Gastrocnemius medialis (tissue), 4 donors: ENCODE results near the gene SERINC2. TPM values are rescaled to one million over a fixed set of nuclear protein-coding genes. Genes with fewer than 3 reads are reported as not detected.
A peak's percentile ranks its signal among the peaks of the same experiment; 100 is the strongest.

ENCODE experiments used
- ATAC-seq, 2 donors: fragments of 150-250 bp; one replicate each; pipeline ENCODE4 v1.9.1; 2016
- DNase-seq, 2 donors: peaks; one replicate each; pipeline ENCODE4 v3.0.0-alpha.2; 2019
- H3K27ac ChIP-seq, 4 donors: fragments of 200-600 bp; sonication (generic); 1 replicate in 1 of 4; 2 replicates in 3 of 4; pipeline ENCODE4 v1.5.1; 2016 to 2018; ENCODE audit warnings: mild to moderate bottlenecking in 2 of 4, moderate library complexity in 1 of 4
- H3K27me3 ChIP-seq, 3 donors: fragments of 200-600 bp; sonication (generic) in 2 of 3; 1 replicate in 1 of 3; 2 replicates in 2 of 3; pipeline versions ENCODE4 v1.5.1 to v1.6.0; 2016 to 2019; ENCODE audit warnings: mild to moderate bottlenecking in 1 of 3, moderate library complexity in 1 of 3
- H3K36me3 ChIP-seq, 2 donors: fragments of 200-600 bp; sonication (generic) in 1 of 2; one replicate each; pipeline ENCODE4 v1.5.1; 2017 to 2018
- H3K4me1 ChIP-seq, 2 donors: fragments of 200-600 bp; sonication (generic) in 1 of 2; one replicate each; pipeline ENCODE4 v1.5.1; 2016 to 2017; ENCODE audit warnings: mild to moderate bottlenecking in 2 of 2
- H3K4me3 ChIP-seq, 4 donors: fragments of 200-600 bp; sonication (generic) in 3 of 4; 1 replicate in 1 of 4; 2 replicates in 3 of 4; pipeline ENCODE4 v1.5.1; 2016 to 2019; ENCODE audit warnings: mild to moderate bottlenecking in 2 of 4
- H3K9me3 ChIP-seq, 3 donors: fragments of 200-600 bp; sonication (generic) in 2 of 3; 1 replicate in 1 of 3; 2 replicates in 2 of 3; pipeline ENCODE4 v1.5.1; 2016 to 2019
- CTCF ChIP-seq, 5 experiments: fragments of 450-650 bp in 3 of 5; fragments of 200-600 bp in 2 of 5; sonication (generic) in 2 of 5; IDR thresholded peaks in 4 of 5; conservative IDR thresholded peaks in 1 of 5; 1 replicate in 4 of 5; 2 replicates in 1 of 5; pipeline ENCODE4 v1.5.1; 2016 to 2019; ENCODE audit warnings: antibody characterized with exemption in 5 of 5, mild to moderate bottlenecking in 3 of 5, moderate library complexity in 3 of 5
- POLR2A ChIP-seq, 2 donors: fragments of 450-650 bp; IDR thresholded peaks; one replicate each; pipeline ENCODE4 v1.6.1; 2017; ENCODE audit warnings: antibody characterized with exemption in 2 of 2, mild to moderate bottlenecking in 2 of 2, moderate library complexity in 2 of 2
- in situ Hi-C, 4 donors: fragments of 200-750 bp; cut with MboI; loops; one replicate each; pipeline versions ENCODE4 v1.15.0 to v1.8.0; 2017; ENCODE audit warnings: low sequenced_read_pairs in 4 of 4
- intact Hi-C: fragments of 100-400 bp; cut with DNase I; formaldehyde crosslinking; loops from one replicate; pipeline ENCODE4 v1.15.1; 2023; ENCODE audit warnings: low total_unique reads
- total RNA-seq, 4 donors: library from RNA; depleted of rRNA; stranded (reverse); fragments of >200 nt; gene quantifications; one replicate each; pipeline versions ENCODE4 v1.1.0 to v1.2.3, GENCODE V29; 2016

The SERINC2 gene
- total RNA-seq, 4 donors from 2014 or later, result 21.2 to 53.4 (median 35.9) TPM

GRCh38 chr1:31372751-31373055 lies 40.3 kb upstream of the SERINC2 start:
- peaks cover 0 to 14% of the 10 kb centered on the region in 2 donors for H3K36me3 ChIP-seq
- intact Hi-C loops (loop anchor here (1.0 to 10.0 kb wide), 5 partner anchors 9 to 1652 kb away; partner anchors contain the start of gene SERINC2), in situ Hi-C loops (no loop called here)
- peaks cover 51 to 66% of the 10 kb centered on the region in 2 donors for H3K4me1 ChIP-seq
- DNase-seq, result no peak
- H3K9me3 ChIP-seq, result no peaks in the 10 kb centered on the region
- peak overlapping the region; percentile 99 to 100 (median 99) for H3K27ac ChIP-seq
- H3K27me3 ChIP-seq, result no peaks in the 10 kb centered on the region
- ATAC-seq, result no peak
- H3K4me3 ChIP-seq, result peak overlapping the region; percentile 58 to 72 (median 70)
- TF ChIP-seq POLR2A (IDR thresholded peaks at IDR 0.05) (peak; percentile 91 to 94), CTCF (IDR thresholded peaks at IDR 0.05 in 4 of 5, conservative IDR thresholded peaks at IDR 0.05 in 1 of 5) (peak in 1 of 5 experiments; percentile 5)

- H3K9me3 ChIP-seq, result no peaks in the 10 kb centered on the region
- H3K4me3 ChIP-seq, result peak within 1 kb of the TSS; percentile 58 to 72 (median 70)
- intact Hi-C loops (loop anchor here (1.0 to 10.0 kb wide), 5 partner anchors 8 to 1652 kb away; partner anchors contain the start of gene SERINC2), in situ Hi-C loops (no loop called here)
- peaks cover 0 to 9% of the 10 kb centered on the region in 2 donors for H3K36me3 ChIP-seq
- ATAC-seq (peak; percentile 66 to 73), DNase-seq (peak; percentile 84 to 95)
- H3K27ac ChIP-seq, result peak within 1 kb of the TSS; percentile 99 to 100 (median 99)
- no peaks in the 10 kb centered on the region for H3K27me3 ChIP-seq
- peaks cover 46 to 63% of the 10 kb centered on the region in 2 donors for H3K4me1 ChIP-seq
- TF ChIP-seq CTCF (IDR thresholded peaks at IDR 0.05 in 4 of 5, conservative IDR thresholded peaks at IDR 0.05 in 1 of 5) (peak in 1 of 5 experiments; percentile 25), POLR2A (IDR thresholded peaks at IDR 0.05) (peak; percentile 65 to 79)
Measured at GRCh38 chr1:31373056-31373896, 39.7 kb upstream of the SERINC2 start, which contains the start of gene FABP3. TSS of gene FABP3 (minus strand) at chr1:31373076. CDS start at chr1:31373014, 62 bp downstream.

- no peaks in the 10 kb centered on the region for H3K27me3 ChIP-seq
- no peak for TF ChIP-seq CTCF (IDR thresholded peaks at IDR 0.05 in 4 of 5, conservative IDR thresholded peaks at IDR 0.05 in 1 of 5)
- TF ChIP-seq POLR2A (IDR thresholded peaks at IDR 0.05), result no peak
- peak in 1 of 2 donors; percentile 11 for DNase-seq
- ATAC-seq, result no peak
- peak overlapping the region; percentile 58 to 72 (median 70) for H3K4me3 ChIP-seq
- H3K36me3 ChIP-seq, result peaks cover 0 to 2% of the 10 kb centered on the region in 2 donors
- H3K4me1 ChIP-seq, result peaks cover 43 to 63% of the 10 kb centered on the region in 2 donors
- in situ Hi-C loops (no loop called here), intact Hi-C loops (loop anchor here (1.0 to 10.0 kb wide), 5 partner anchors 7 to 1651 kb away; partner anchors contain the start of gene SERINC2)
- H3K9me3 ChIP-seq, result no peaks in the 10 kb centered on the region
- H3K27ac ChIP-seq, result peak overlapping the region; percentile 99 to 100 (median 99)
Measured at GRCh38 chr1:31373897-31374486, 39.0 kb upstream of the SERINC2 start.

GRCh38 chr1:31374511-31375196 lies 38.4 kb upstream of the SERINC2 start:
- DNase-seq, result peak; percentile 55 to 77
- no peaks in the 10 kb centered on the region for H3K27me3 ChIP-seq
- peak; percentile 16 to 32 for ATAC-seq
- in situ Hi-C loops (no loop called here), intact Hi-C loops (loop anchor here (5.0 to 10.0 kb wide), 2 partner anchors 847 to 1650 kb away; no protein-coding TSS in a partner anchor)
- H3K36me3 ChIP-seq, result no peaks in the 10 kb centered on the region
- no peaks in the 10 kb centered on the region for H3K9me3 ChIP-seq
- peaks cover 42 to 63% of the 10 kb centered on the region in 2 donors for H3K4me1 ChIP-seq
- H3K27ac ChIP-seq, result peak overlapping the region; percentile 99 to 100 (median 99)
- H3K4me3 ChIP-seq, result no peak overlapping the region
- TF ChIP-seq CTCF (IDR thresholded peaks at IDR 0.05 in 4 of 5, conservative IDR thresholded peaks at IDR 0.05 in 1 of 5), result no peak
- no peak for TF ChIP-seq POLR2A (IDR thresholded peaks at IDR 0.05)
